HepG2 (cell line): ENCODE measurements around the gene RPLP1. TPM values are rescaled to one million over a fixed set of nuclear protein-coding genes. Genes with fewer than 3 reads are reported as not detected.
A peak's percentile ranks its signal among the peaks of the same experiment; 100 is the strongest.

Source experiments
- GMEB2 ChIP-seq: IDR thresholded peaks from 2 replicates; pipeline ENCODE4 v1.6.1; 2016; ENCODE audit warnings: missing biosample characterization, missing genetic modification reagents, low read depth
- HDAC1 ChIP-seq: sonication (generic); formaldehyde crosslinking; IDR thresholded peaks from 2 replicates; pipeline ENCODE4 v1.5.1; 2020; ENCODE audit warnings: mild to moderate bottlenecking, missing genetic modification reagents
- HNRNPL ChIP-seq: fragments of 200-400 bp; formaldehyde crosslinking; IDR thresholded peaks from 2 replicates; pipeline ENCODE4 v1.6.1; 2017; ENCODE audit warnings: mild to moderate bottlenecking, low read depth, low read length
- HNRNPUL1 ChIP-seq: fragments of 200-400 bp; formaldehyde crosslinking; IDR thresholded peaks from 2 replicates; pipeline ENCODE4 v1.6.1; 2017; ENCODE audit warnings: low read depth, mild to moderate bottlenecking, low read length, moderate library complexity
- KLF16 ChIP-seq, 2 experiments: sonication (generic) in 1 of 2; formaldehyde crosslinking in 1 of 2; IDR thresholded peaks; 2 replicates each; pipeline versions ENCODE4 v1.6.1 to v1.8.0; 2016 to 2023; ENCODE audit warnings: missing genetic modification reagents in 2 of 2, missing compliant biosample characterization in 1 of 2
- MTF1 ChIP-seq: sonication (generic); formaldehyde crosslinking; IDR thresholded peaks from 2 replicates; pipeline ENCODE4 v1.5.0; 2020; ENCODE audit warnings: missing genetic modification reagents
- RFXAP ChIP-seq: sonication (generic); formaldehyde crosslinking; IDR thresholded peaks from 2 replicates; pipeline ENCODE4 v1.4.0; 2020; ENCODE audit warnings: missing genetic modification reagents, borderline replicate concordance
- SMAD1 ChIP-seq: sonication (generic); formaldehyde crosslinking; IDR thresholded peaks from 2 replicates; pipeline ENCODE4 v1.4.0; 2020; ENCODE audit warnings: missing genetic modification reagents, low read depth, mild to moderate bottlenecking, borderline replicate concordance
- SP1 ChIP-seq, 2 experiments: fragments of 450-650 bp in 1 of 2; sonication (generic) in 1 of 2; formaldehyde crosslinking in 1 of 2; IDR thresholded peaks; 2 replicates each; pipeline versions ENCODE4 v1.4.0 to v1.6.1; 2016 to 2020; ENCODE audit warnings: missing genetic modification reagents in 1 of 2
- STAG1 ChIP-seq: sonication (generic); formaldehyde crosslinking; IDR thresholded peaks from 2 replicates; pipeline ENCODE4 v1.4.0; 2020; ENCODE audit warnings: missing genetic modification reagents
- SYNCRIP ChIP-seq: fragments of 200-400 bp; formaldehyde crosslinking; IDR thresholded peaks from 2 replicates; pipeline ENCODE4 v1.6.1; 2018; ENCODE audit warnings: mild to moderate bottlenecking, low read depth, low read length; ENCODE audit not compliant: insufficient read depth
- TEAD3 ChIP-seq: optimal IDR thresholded peaks from 2 replicates; pipeline ENCODE3; 2016; ENCODE audit warnings: borderline replicate concordance
- ZBTB20 ChIP-seq: sonication (generic); formaldehyde crosslinking; IDR thresholded peaks from 2 replicates; pipeline ENCODE4 v1.8.1; 2023; ENCODE audit warnings: missing genetic modification reagents, low read depth, mild to moderate bottlenecking, borderline replicate concordance
- ZBTB38 ChIP-seq: sonication (generic); formaldehyde crosslinking; IDR thresholded peaks from 2 replicates; pipeline ENCODE4 v1.5.1; 2020; ENCODE audit warnings: mild to moderate bottlenecking, missing genetic modification reagents
- ZFP36L2 ChIP-seq: sonication (generic); formaldehyde crosslinking; IDR thresholded peaks from 2 replicates; pipeline ENCODE4 v1.4.0; 2020; ENCODE audit warnings: missing genetic modification reagents
- ZFP90 ChIP-seq: sonication (generic); formaldehyde crosslinking; IDR thresholded peaks from 2 replicates; pipeline ENCODE4 v1.8.0; 2022; ENCODE audit warnings: missing genetic modification reagents, mild to moderate bottlenecking, inconsistent platforms, borderline replicate concordance
- ZFX ChIP-seq: sonication (generic); formaldehyde crosslinking; IDR thresholded peaks from 2 replicates; pipeline ENCODE4 v1.4.0; 2020; ENCODE audit warnings: mild to moderate bottlenecking, low read depth, missing genetic modification reagents, moderate library complexity
- ZNF20 ChIP-seq: sonication (generic); formaldehyde crosslinking; IDR thresholded peaks from 2 replicates; pipeline ENCODE4 v1.4.0; 2020; ENCODE audit warnings: mild to moderate bottlenecking, moderate library complexity, missing genetic modification reagents
- ZNF296 ChIP-seq: sonication (generic); formaldehyde crosslinking; conservative IDR thresholded peaks from 2 replicates; pipeline ENCODE4 v1.5.0; 2020; ENCODE audit warnings: mild to moderate bottlenecking, missing genetic modification reagents
- ZNF333 ChIP-seq: sonication (generic); formaldehyde crosslinking; IDR thresholded peaks from 2 replicates; pipeline ENCODE4 v1.4.0; 2020; ENCODE audit warnings: mild to moderate bottlenecking, missing genetic modification reagents, borderline replicate concordance
- ZNF562 ChIP-seq: sonication (generic); formaldehyde crosslinking; IDR thresholded peaks from 2 replicates; pipeline ENCODE4 v1.8.0; 2022; ENCODE audit warnings: missing genetic modification reagents, borderline replicate concordance
- ZNF792 ChIP-seq: IDR thresholded peaks from 2 replicates; pipeline ENCODE4 v1.6.1; 2016
- ZNF841 ChIP-seq: sonication (generic); formaldehyde crosslinking; IDR thresholded peaks from 2 replicates; pipeline ENCODE4 v1.8.1; 2023; ENCODE audit warnings: missing genetic modification reagents, borderline replicate concordance
- polyA plus RNA-seq, 8 experiments: library from polyadenylated mRNA; depleted of rRNA in 3 of 8; stranded (reverse) in 7 of 8; unstranded in 1 of 8; fragments of >200 nt; fragmentation: Illumina TruSeq in 4 of 8; extraction: Trizol in 4 of 8; gene quantifications; 2 replicates each; pipeline versions ENCODE4 v1.2.1 to v1.2.3, GENCODE V29; 2011 to 2016; ENCODE audit warnings: low read depth in 4 of 8, missing spikeins in 1 of 8, mixed read lengths in 1 of 8; ENCODE audit not compliant: insufficient read depth in 1 of 8
- total RNA-seq, 5 experiments: library from RNA; depleted of rRNA; stranded (reverse); fragments of >200 nt; fragmentation: Illumina TruSeq; extraction: Trizol; gene quantifications; 2 replicates each; pipeline ENCODE4 v1.2.3, GENCODE V29; 2016; ENCODE audit warnings: low read depth in 1 of 5
- TF ChIP-seq, protein P1 (sequence below): sonication (generic); formaldehyde crosslinking; conservative IDR thresholded peaks from 2 replicates; pipeline ENCODE4 v1.4.0; 2020; ENCODE audit warnings: mild to moderate bottlenecking, missing genetic modification reagents, moderate library complexity

Gene RPLP1
- total and polyA plus RNA-seq, 2 of the 13 experiments (the other 11 are each of a cell fraction or from before 2014, with no cell fraction given): 817 to 929 TPM

- TF ChIP-seq, protein P1, sequence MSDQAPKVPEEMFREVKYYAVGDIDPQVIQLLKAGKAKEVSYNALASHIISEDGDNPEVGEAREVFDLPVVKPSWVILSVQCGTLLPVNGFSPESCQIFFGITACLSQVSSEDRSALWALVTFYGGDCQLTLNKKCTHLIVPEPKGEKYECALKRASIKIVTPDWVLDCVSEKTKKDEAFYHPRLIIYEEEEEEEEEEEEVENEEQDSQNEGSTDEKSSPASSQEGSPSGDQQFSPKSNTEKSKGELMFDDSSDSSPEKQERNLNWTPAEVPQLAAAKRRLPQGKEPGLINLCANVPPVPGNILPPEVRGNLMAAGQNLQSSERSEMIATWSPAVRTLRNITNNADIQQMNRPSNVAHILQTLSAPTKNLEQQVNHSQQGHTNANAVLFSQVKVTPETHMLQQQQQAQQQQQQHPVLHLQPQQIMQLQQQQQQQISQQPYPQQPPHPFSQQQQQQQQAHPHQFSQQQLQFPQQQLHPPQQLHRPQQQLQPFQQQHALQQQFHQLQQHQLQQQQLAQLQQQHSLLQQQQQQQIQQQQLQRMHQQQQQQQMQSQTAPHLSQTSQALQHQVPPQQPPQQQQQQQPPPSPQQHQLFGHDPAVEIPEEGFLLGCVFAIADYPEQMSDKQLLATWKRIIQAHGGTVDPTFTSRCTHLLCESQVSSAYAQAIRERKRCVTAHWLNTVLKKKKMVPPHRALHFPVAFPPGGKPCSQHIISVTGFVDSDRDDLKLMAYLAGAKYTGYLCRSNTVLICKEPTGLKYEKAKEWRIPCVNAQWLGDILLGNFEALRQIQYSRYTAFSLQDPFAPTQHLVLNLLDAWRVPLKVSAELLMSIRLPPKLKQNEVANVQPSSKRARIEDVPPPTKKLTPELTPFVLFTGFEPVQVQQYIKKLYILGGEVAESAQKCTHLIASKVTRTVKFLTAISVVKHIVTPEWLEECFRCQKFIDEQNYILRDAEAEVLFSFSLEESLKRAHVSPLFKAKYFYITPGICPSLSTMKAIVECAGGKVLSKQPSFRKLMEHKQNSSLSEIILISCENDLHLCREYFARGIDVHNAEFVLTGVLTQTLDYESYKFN (CRISPR knock-in tag): no peak; the same call in 1 of the 2 replicates
- TF ChIP-seq ZFP36L2 (CRISPR knock-in tag) (no peak), SP1 (IDR thresholded peaks at IDR 0.05) (no peak), SP1 (CRISPR knock-in tag; IDR thresholded peaks at IDR 0.05) (peak; percentile 27; the same call in 1 of the 2 replicates), ZFP90 (CRISPR knock-in tag) (peak; percentile 22; the same call in 1 of the 2 replicates), STAG1 (CRISPR knock-in tag) (no peak), RFXAP (CRISPR knock-in tag) (peak; percentile 49; the same call in 1 of the 2 replicates), MTF1 (CRISPR knock-in tag) (no peak), ZNF296 (no peak), HNRNPUL1 (no peak), ZBTB20 (CRISPR knock-in tag) (0 out of 2 replicates have a peak, but pooled peaks have one; percentile 15), ZBTB38 (CRISPR knock-in tag) (0 out of 2 replicates have a peak, but pooled peaks have one; percentile 49), TEAD3 (CRISPR knock-in tag) (no peak), SYNCRIP (no peak), ZNF20 (no peak), KLF16 (CRISPR knock-in tag; IDR thresholded peaks at IDR 0.05) (peak in 1 of 2 experiments; percentile 65; a peak in 1 of 4 replicates), ZNF841 (CRISPR knock-in tag) (no peak; the same call in 1 of the 2 replicates), ZNF333 (no peak), HDAC1 (peak; percentile 97), ZNF792 (peak; percentile 49; the same call in 1 of the 2 replicates), ZFX (peak; percentile 96), HNRNPL (no peak), GMEB2 (0 out of 2 replicates have a peak, but pooled peaks have one; percentile 28), SMAD1 (CRISPR knock-in tag) (0 out of 2 replicates have a peak, but pooled peaks have one; percentile 86), ZNF562 (no peak; the same call in 1 of the 2 replicates)
These were observed 38.6 kb upstream of the RPLP1 start, which contains the start of gene KIF23 (continued) for GRCh38 chr15:69413822-69414700.
